Measurements from ENCODE around the gene FAM174C.

DNA sequence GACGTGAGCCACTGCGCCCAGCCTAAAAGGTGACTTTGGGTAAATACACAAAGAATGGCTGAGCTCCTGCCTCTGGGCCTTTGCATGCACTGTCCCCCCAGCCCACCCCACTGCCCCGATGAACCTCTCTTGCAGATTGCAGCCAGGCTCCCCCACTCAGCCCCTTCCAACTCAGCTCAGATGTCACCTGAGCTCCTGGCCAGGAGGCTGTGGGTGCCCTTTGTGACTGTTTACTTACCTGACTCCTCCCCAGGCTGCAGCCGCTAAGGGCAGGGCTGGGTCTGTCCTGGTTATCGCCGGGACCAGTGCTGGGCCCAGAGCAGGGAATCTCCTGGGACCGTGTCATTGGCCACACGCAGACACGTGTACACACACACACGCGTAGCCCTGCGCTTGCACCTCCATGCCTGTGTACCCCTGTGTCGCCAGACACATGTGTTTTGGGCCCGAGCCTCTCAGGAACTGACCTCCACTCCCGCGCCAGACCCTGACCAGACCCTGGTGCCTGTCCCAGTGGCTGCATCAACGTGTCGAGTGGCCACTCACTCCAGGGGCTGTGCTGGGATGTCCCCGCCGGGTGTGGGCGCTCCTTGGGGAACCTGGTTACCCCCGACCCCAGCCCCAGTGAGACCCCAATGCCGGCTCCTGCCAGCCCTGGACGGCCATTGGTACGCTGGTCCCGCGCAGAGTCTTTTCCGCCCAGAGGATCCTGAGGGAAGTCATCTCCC lies 29.0 kb downstream of the FAM174C start:
- TF ChIP-seq CTCF (IDR thresholded peaks at IDR 0.05) (no peak), POLR2AphosphoS5 (IDR thresholded peaks at IDR 0.05) (no peak)
